Keratinocyte (primary cell): ENCODE data around the gene MYEF2. TPM values are rescaled to one million over a fixed set of nuclear protein-coding genes. Genes with fewer than 3 reads are reported as not detected.

ENCODE experiments used
- DNase-seq: peaks from one replicate; pipeline ENCODE4 v3.0.0-alpha.2; 2011; ENCODE audit warnings: low read depth, missing footprints, low spot score
- FAIRE-seq: peaks from 2 replicates; lab custom pipeline; 2011; peaks lifted over from hg19 to GRCh38; lab: Jason Lieb, UNC
- H2AFZ ChIP-seq: 2 replicates; pipeline ENCODE4 v1.6.0; 2012; ENCODE audit warnings: low read length, control low read depth, inconsistent platforms; ENCODE audit not compliant: control insufficient read depth
- H3K27ac ChIP-seq: 2 replicates; pipeline ENCODE4 v1.5.1; 2011; ENCODE audit warnings: low read length; ENCODE audit not compliant: control insufficient read depth, insufficient read depth
- H3K27me3 ChIP-seq: 3 replicates; pipeline ENCODE4 v1.6.0; 2011; ENCODE audit warnings: low read length; ENCODE audit not compliant: control insufficient read depth, insufficient read depth; ENCODE audit errors: extremely low read depth
- H3K36me3 ChIP-seq, 2 experiments: 2 replicates in 1 of 2; 3 replicates in 1 of 2; pipeline ENCODE4 v1.5.1; 2011; ENCODE audit warnings: low read length in 2 of 2, mild to moderate bottlenecking in 1 of 2; ENCODE audit not compliant: control insufficient read depth in 2 of 2, insufficient read depth in 2 of 2; ENCODE audit errors: extremely low read depth in 1 of 2
- H3K4me1 ChIP-seq: 3 replicates; pipeline ENCODE4 v1.5.1; 2011; ENCODE audit warnings: low read length; ENCODE audit not compliant: control insufficient read depth, insufficient read depth; ENCODE audit errors: extremely low read depth
- H3K4me2 ChIP-seq: 3 replicates; pipeline ENCODE4 v1.6.0; 2011; ENCODE audit warnings: low read depth, low read length; ENCODE audit not compliant: control insufficient read depth, insufficient read depth; ENCODE audit errors: extremely low read depth
- H3K4me3 ChIP-seq, 3 experiments: fragments of 200-600 bp in 1 of 3; sonication (generic) in 1 of 3; 2 replicates in 2 of 3; 3 replicates in 1 of 3; pipeline ENCODE4 v1.5.1; 2011 to 2016; ENCODE audit warnings: low read length in 3 of 3, mild to moderate bottlenecking in 3 of 3, control low read depth in 2 of 3, inconsistent platforms in 1 of 3, low read depth in 1 of 3, mixed read lengths in 1 of 3, mixed run types in 1 of 3, moderate library complexity in 1 of 3; ENCODE audit not compliant: control insufficient read depth in 2 of 3, insufficient read depth in 2 of 3; ENCODE audit errors: extremely low read depth in 1 of 3
- H3K79me2 ChIP-seq: 2 replicates; pipeline ENCODE4 v1.6.0; 2012; ENCODE audit warnings: low read length; ENCODE audit not compliant: control insufficient read depth, insufficient read depth
- H3K9ac ChIP-seq: 3 replicates; pipeline ENCODE4 v1.6.0; 2011; ENCODE audit warnings: low read length; ENCODE audit not compliant: control insufficient read depth, insufficient read depth; ENCODE audit errors: extremely low read depth
- H3K9me1 ChIP-seq: 3 replicates; pipeline ENCODE4 v1.6.0; 2011; ENCODE audit warnings: low read length; ENCODE audit not compliant: control insufficient read depth, insufficient read depth; ENCODE audit errors: extremely low read depth
- H3K9me3 ChIP-seq: 2 replicates; pipeline ENCODE4 v1.5.1; 2012; ENCODE audit warnings: low read depth, low read length; ENCODE audit not compliant: control insufficient read depth
- H4K20me1 ChIP-seq: 3 replicates; pipeline ENCODE4 v1.6.0; 2011; ENCODE audit warnings: low read length; ENCODE audit not compliant: control insufficient read depth, insufficient read depth; ENCODE audit errors: extremely low read depth
- CTCF ChIP-seq, 3 experiments: IDR thresholded peaks in 1 of 3; conservative IDR thresholded peaks in 1 of 3; optimal IDR thresholded peaks in 1 of 3; 2 replicates in 2 of 3; 3 replicates in 1 of 3; pipeline versions ENCODE3 to v1.5.1; 2011; ENCODE audit warnings: low read length in 3 of 3, mild to moderate bottlenecking in 3 of 3, moderate library complexity in 2 of 3, control low read depth in 1 of 3, inconsistent platforms in 1 of 3; ENCODE audit not compliant: insufficient read depth in 2 of 3; ENCODE audit errors: extremely low read depth in 1 of 3
- EZH2 ChIP-seq: IDR thresholded peaks from one replicate; pipeline ENCODE4 v1.6.1; 2012; ENCODE audit warnings: inconsistent platforms, mild to moderate bottlenecking, low read length, moderate library complexity
- dilution Hi-C: fragments of 300-500 bp; cut with MboI; formaldehyde crosslinking; loops from one replicate; pipeline ENCODE4 v1.7.0; 2020; ENCODE audit warnings: low sequenced_read_pairs; ENCODE audit not compliant: extremely low pct_ligation_motif_present
- polyA plus RNA-seq, 5 experiments: library from polyadenylated mRNA; depleted of rRNA in 3 of 5; stranded (reverse) in 3 of 5; stranded (forward) in 1 of 5; unstranded in 1 of 5; fragments of >200 nt; gene quantifications; 1 replicate in 1 of 5; 2 replicates in 3 of 5; 3 replicates in 1 of 5; pipeline versions ENCODE4 v1.2.1 to v1.2.3, GENCODE V29; 2011 to 2012; ENCODE audit warnings: missing spikeins in 2 of 5, low read depth in 1 of 5, low replicate concordance in 1 of 5

The MYEF2 gene
- polyA plus RNA-seq, 1 donor (not counting 4 experiments of a cell fraction or from before 2014, with no cell fraction given): 2.8 TPM

GRCh38 chr15:48170981-48171380, 7.1 kb downstream of the MYEF2 start:
- Histone ChIP-seq H3K79me2 (no peaks in the 10 kb centered on the region), H3K9ac (no peak overlapping the region), H4K20me1 (no peaks in the 10 kb centered on the region), H3K9me1 (no peaks in the 10 kb centered on the region), H2AFZ (no peak overlapping the region), H3K27me3 (no peaks in the 10 kb centered on the region), H3K36me3 (no peaks in the 10 kb centered on the region), H3K4me3 (no peak overlapping the region), H3K4me2 (no peak overlapping the region), H3K9me3 (no peaks in the 10 kb centered on the region), H3K27ac (no peak overlapping the region), H3K4me1 (no peaks in the 10 kb centered on the region)
- no peak for FAIRE-seq
- no peak for DNase-seq
- dilution Hi-C loops: no loop called here
- TF ChIP-seq CTCF (optimal IDR thresholded peaks at IDR 0.05 in 1 of 3, IDR thresholded peaks at IDR 0.05 in 1 of 3, conservative IDR thresholded peaks at IDR 0.05 in 1 of 3; ENCODE audit: extremely low read depth in 1 of 3, insufficient read depth in 2 of 3, low read length in 3 of 3): no peak
- TF ChIP-seq EZH2: no peak

GRCh38 chr15:48168616-48169015, 9.5 kb downstream of the MYEF2 start:
- H3K9me3 ChIP-seq: no peaks in the 10 kb centered on the region
- TF ChIP-seq EZH2 (no peak), CTCF (optimal IDR thresholded peaks at IDR 0.05 in 1 of 3, IDR thresholded peaks at IDR 0.05 in 1 of 3, conservative IDR thresholded peaks at IDR 0.05 in 1 of 3; ENCODE audit: extremely low read depth in 1 of 3, insufficient read depth in 2 of 3, low read length in 3 of 3) (no peak)
- dilution Hi-C loops: no loop called here
- H3K27me3 ChIP-seq: no peaks in the 10 kb centered on the region
- DNase-seq: no peak
- H3K79me2 ChIP-seq: no peaks in the 10 kb centered on the region
- H3K4me3 ChIP-seq: no peak overlapping the region
- H3K9me1 ChIP-seq: no peaks in the 10 kb centered on the region
- no peak overlapping the region for H3K27ac ChIP-seq
- H3K36me3 ChIP-seq: no peaks in the 10 kb centered on the region
- H3K4me1 ChIP-seq: no peaks in the 10 kb centered on the region
- H4K20me1 ChIP-seq: no peaks in the 10 kb centered on the region
- no peak overlapping the region for H3K9ac ChIP-seq
- no peak overlapping the region for H2AFZ ChIP-seq
- H3K4me2 ChIP-seq: no peak overlapping the region
- FAIRE-seq: no peak
